Sigmoid colon (tissue), 3 donors: ENCODE results near the gene DACH1.

Source experiments
- CTCF ChIP-seq, 4 experiments: fragments of 450-650 bp in 3 of 4; fragments of 200-600 bp in 1 of 4; IDR thresholded peaks; one replicate each; pipeline ENCODE4 v1.5.1; 2016 to 2019; ENCODE audit warnings: antibody characterized with exemption in 4 of 4, mild to moderate bottlenecking in 3 of 4, moderate library complexity in 2 of 4
- POLR2A ChIP-seq, 2 donors: fragments of 450-650 bp; IDR thresholded peaks; one replicate each; pipeline ENCODE4 v1.6.1; 2016; ENCODE audit warnings: antibody characterized with exemption in 2 of 2, mild to moderate bottlenecking in 2 of 2, moderate library complexity in 2 of 2

DNA sequence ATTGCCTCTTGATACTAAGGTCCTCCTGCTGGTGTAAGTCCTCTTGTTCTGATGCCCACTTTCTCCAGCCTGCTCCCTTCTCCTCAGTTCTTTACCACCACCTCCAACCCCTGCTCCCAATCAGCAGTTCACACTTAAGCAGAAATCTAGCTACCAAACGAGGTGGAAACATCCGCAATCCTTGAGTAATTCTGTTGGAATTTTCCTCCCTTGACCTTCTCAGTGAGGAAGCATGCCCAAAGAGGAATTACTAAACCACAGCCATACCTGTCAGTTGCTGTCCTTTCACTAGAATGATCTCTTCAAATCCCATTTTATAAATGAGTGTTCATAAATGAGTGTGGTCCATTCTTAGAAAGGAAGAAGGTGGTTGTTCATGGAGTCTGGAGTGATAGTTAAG, 289.9 kb downstream of the DACH1 start:
- no peak for TF ChIP-seq CTCF (IDR thresholded peaks at IDR 0.05)
- no peak for TF ChIP-seq POLR2A (IDR thresholded peaks at IDR 0.05)
